Pancreas (tissue), 10 donors: ENCODE results near the gene TTC7B. TPM values are rescaled to one million over a fixed set of nuclear protein-coding genes. Genes with fewer than 3 reads are reported as not detected.

Experiments
- ATAC-seq, 4 donors: fragments of 200-7000 bp; cut with Tn5 transposase; one replicate each; pipeline versions ENCODE4 v1.8.0 to v1.9.1; 2020; ENCODE audit warnings: mild to moderate bottlenecking in 4 of 4, moderate library complexity in 4 of 4
- DNase-seq, 6 donors: peaks; one replicate each; pipeline ENCODE4 v3.0.0-alpha.2; 2020
- FAIRE-seq: peaks from 2 replicates; lab custom pipeline; 2012; peaks lifted over from hg19 to GRCh38; lab: Jason Lieb, UNC
- H3K27ac ChIP-seq, 4 donors: fragments of 200-600 bp; sonication (generic); 1 replicate in 3 of 4; 2 replicates in 1 of 4; pipeline versions ENCODE4 v1.5.0 to v1.8.0; 2020
- H3K27me3 ChIP-seq, 4 donors: fragments of 200-600 bp; one replicate each; pipeline ENCODE4 v1.8.0; 2021
- H3K36me3 ChIP-seq, 3 donors: fragments of 200-600 bp; sonication (generic) in 1 of 3; one replicate each; pipeline versions ENCODE4 v1.5.0 to v1.8.0; 2020 to 2021
- H3K4me1 ChIP-seq, 3 donors: fragments of 200-600 bp; one replicate each; pipeline ENCODE4 v1.8.0; 2021
- H3K4me3 ChIP-seq, 4 donors: fragments of 200-600 bp; sonication (generic) in 2 of 4; one replicate each; pipeline versions ENCODE4 v1.5.0 to v1.8.0; 2020 to 2021
- H3K9me3 ChIP-seq, 4 donors: fragments of 200-600 bp; one replicate each; pipeline ENCODE4 v1.8.0; 2021
- CTCF ChIP-seq, 4 donors: fragments of 200-600 bp; sonication (generic) in 3 of 4; IDR thresholded peaks; one replicate each; pipeline versions ENCODE4 v1.5.0 to v1.8.0; 2021; ENCODE audit warnings: antibody characterized with exemption in 4 of 4
- WGBS, 2 donors: extraction: QIAGEN DNeasy Blood & Tissue Kit; methylation state at CpG; one replicate each; pipeline ENCODE4 v1.1.7; 2013; 5-methylcytosine and 5-hydroxymethylcytosine counted together
- intact Hi-C, 3 donors: fragments of 100-400 bp; cut with DNase I; formaldehyde crosslinking; loops; one replicate each; pipeline versions ENCODE4 v1.11.1 to v1.14.2; 2022
- polyA plus RNA-seq, 2 donors: library from polyadenylated mRNA; stranded (reverse); fragments of 200-250 nt; gene quantifications; one replicate each; pipeline ENCODE4 v1.2.3, GENCODE V29; 2013
- total RNA-seq, 6 donors: library from RNA; stranded (reverse); fragmentation: NEBNext Ultra II Directional in 4 of 6; extraction: Animal tissue kit (Norgen Biotek cat#: 25700) in 4 of 6; gene quantifications; one replicate each; pipeline versions ENCODE4 v1.2.1 to v1.2.4, GENCODE V29; 2021 to 2023
- donor health status: healthy with polysubstance abuse.
- donor health status: DM: no; HTN: no; CAD: no; lungs with moderate emphysema.
- donor health status: DM: no; HTN: no; CAD: no.
- donor health status: control.
- donor health status: control.
- donor health status: Bipolar disorder and iron deficiency.
- donor health status: DM: yes; HTN: yes; CAD: no.
- donor health status: DM: no; HTN: no; CAD: no.
- donor health status: DM: no; HTN: no; CAD: no.
- donor health status: DM: yes; HTN: yes; CAD: no.

Gene TTC7B
- total and polyA plus RNA-seq, 8 donors, result 8.9 to 39.6 (median 29.6) TPM

GRCh38 chr14:90643982-90644670 lies 172.1 kb downstream of the TTC7B start:
- no peak for FAIRE-seq
- Histone ChIP-seq H3K4me1 (no peaks in the 10 kb centered on the region), H3K36me3 (peaks cover 0 to 4% (median 0%) of the 10 kb centered on the region in 3 donors), H3K27me3 (no peaks in the 10 kb centered on the region), H3K27ac (no peak overlapping the region), H3K9me3 (no peaks in the 10 kb centered on the region), H3K4me3 (no peak overlapping the region)
- no peak for TF ChIP-seq CTCF (IDR thresholded peaks at IDR 0.05)
- intact Hi-C loops, result no loop called here
- DNase-seq, result no peak
- WGBS, 2 donors, result 80 to 81% methylated on average over 9 of the region's 9 CpGs
- ATAC-seq, result no peak

GRCh38 chr14:90642244-90642717 lies 173.9 kb downstream of the TTC7B start:
- Histone ChIP-seq H3K27ac (no peak overlapping the region), H3K27me3 (no peaks in the 10 kb centered on the region), H3K4me1 (no peaks in the 10 kb centered on the region), H3K9me3 (no peaks in the 10 kb centered on the region), H3K4me3 (no peak overlapping the region), H3K36me3 (peaks cover 0 to 4% (median 0%) of the 10 kb centered on the region in 3 donors)
- no peak for TF ChIP-seq CTCF (IDR thresholded peaks at IDR 0.05)
- ATAC-seq (peak in 1 of 4 donors; percentile 27), DNase-seq (no peak), FAIRE-seq (no peak)
- 69 to 74% methylated on average over 3 of the region's 3 CpGs for whole genome bisulfite sequencing, 2 donors
- intact Hi-C loops, result no loop called here

- no peak for DNase-seq
- Histone ChIP-seq H3K4me1 (peaks cover 0 to 4% (median 0%) of the 10 kb centered on the region in 3 donors), H3K27me3 (no peaks in the 10 kb centered on the region), H3K36me3 (peaks cover 0 to 4% (median 0%) of the 10 kb centered on the region in 3 donors), H3K4me3 (no peak overlapping the region), H3K27ac (no peak overlapping the region), H3K9me3 (peaks cover 0 to 3% (median 0%) of the 10 kb centered on the region in 4 donors)
- intact Hi-C loops, result no loop called here
- no peak for TF ChIP-seq CTCF (IDR thresholded peaks at IDR 0.05)
- WGBS, 2 donors, result 64 to 71% methylated on average over 6 of the region's 6 CpGs
- no peak for FAIRE-seq
- no peak for ATAC-seq
These were observed 174.5 kb downstream of the TTC7B start for GRCh38 chr14:90641615-90642243.

- peaks cover 0 to 3% (median 0%) of the 10 kb centered on the region in 4 donors for H3K9me3 ChIP-seq
- peaks cover 0 to 4% (median 0%) of the 10 kb centered on the region in 3 donors for H3K36me3 ChIP-seq
- intact Hi-C loops, result no loop called here
- FAIRE-seq (no peak), ATAC-seq (no peak), DNase-seq (no peak)
- TF ChIP-seq CTCF (IDR thresholded peaks at IDR 0.05), result no peak
- H3K27ac ChIP-seq, result no peak overlapping the region
- no peaks in the 10 kb centered on the region for H3K27me3 ChIP-seq
- WGBS, 2 donors, result 86 to 96% methylated on average over 3 of the region's 3 CpGs
- no peak overlapping the region for H3K4me3 ChIP-seq
- peaks cover 0 to 4% (median 0%) of the 10 kb centered on the region in 3 donors for H3K4me1 ChIP-seq
These were observed 175.1 kb downstream of the TTC7B start for GRCh38 chr14:90641168-90641567.
